Chondrocyte (in vitro differentiated cells): ENCODE data around the gene ATP6AP1. TPM values are rescaled to one million over a fixed set of nuclear protein-coding genes. Genes with fewer than 3 reads are reported as not detected.

Experiments used
- DNase-seq: peaks from one replicate; pipeline ENCODE4 v3.0.0; 2021; ENCODE audit warnings: mixed read lengths, low spot score
- H3K27ac Mint-ChIP-seq: one replicate; pipeline ENCODE4 v1.8.0; 2021; ENCODE audit warnings: mild to moderate bottlenecking, moderate library complexity, mixed read lengths; ENCODE audit not compliant: unreplicated experiment
- H3K27me3 Mint-ChIP-seq: 2 replicates; pipeline ENCODE4 v1.8.0; 2021; ENCODE audit warnings: low read depth, mixed read lengths
- H3K36me3 Mint-ChIP-seq: 2 replicates; pipeline ENCODE4 v1.8.0; 2021; ENCODE audit warnings: low read depth, mixed read lengths
- H3K4me1 Mint-ChIP-seq: 2 replicates; pipeline ENCODE4 v1.8.0; 2021; ENCODE audit warnings: low read depth, mild to moderate bottlenecking, mixed read lengths
- H3K4me3 Mint-ChIP-seq: one replicate; pipeline ENCODE4 v1.8.0; 2021; ENCODE audit warnings: mild to moderate bottlenecking, moderate library complexity, mixed read lengths; ENCODE audit not compliant: unreplicated experiment
- H3K9me3 Mint-ChIP-seq: 2 replicates; pipeline ENCODE4 v1.8.0; 2021; ENCODE audit warnings: low read depth, mixed read lengths
- CTCF ChIP-seq: fragments of 200-600 bp; sonication (generic); IDR thresholded peaks from 2 replicates; pipeline ENCODE4 v1.5.0; 2021; ENCODE audit warnings: antibody characterized with exemption, mild to moderate bottlenecking, moderate library complexity
- total RNA-seq: library from RNA; stranded (reverse); gene quantifications from 3 replicates; pipeline ENCODE4 v1.2.1, GENCODE V29; 2021

The ATP6AP1 gene
- total RNA-seq, 1 donor from 2014 or later, result 136 TPM

- peak; percentile 75 for DNase-seq
- no peak for TF ChIP-seq CTCF
- peak within 1 kb of the TSS; percentile 95 for H3K27ac Mint-ChIP-seq
- no peaks in the 10 kb centered on the region for H3K27me3 Mint-ChIP-seq
- peaks cover 14% of the 10 kb centered on the region for H3K4me1 Mint-ChIP-seq
- H3K9me3 Mint-ChIP-seq, result no peaks in the 10 kb centered on the region
- H3K4me3 Mint-ChIP-seq, result peak within 1 kb of the TSS; percentile 69
- H3K36me3 Mint-ChIP-seq, result peaks cover 7% of the 10 kb centered on the region
These were observed 15.7 kb downstream of the ATP6AP1 start, which contains the start of gene FAM50A for GRCh38 chrX:154443992-154444754. Gene FAM50A, plus strand, starts transcription at chrX:154444141. Its CDS starts 95 bp downstream, at chrX:154444236.

GRCh38 chrX:154444755-154445246 is 16.3 kb downstream of the ATP6AP1 start:
- Mint-ChIP-seq H3K27ac (peak overlapping the region; percentile 61), H3K9me3 (no peaks in the 10 kb centered on the region), H3K4me1 (peaks cover 14% of the 10 kb centered on the region), H3K4me3 (peak overlapping the region; percentile 62), H3K36me3 (peaks cover 7% of the 10 kb centered on the region), H3K27me3 (no peaks in the 10 kb centered on the region)
- DNase-seq, result peak; percentile 88
- no peak for TF ChIP-seq CTCF

GRCh38 chrX:154445776-154446175 is 17.3 kb downstream of the ATP6AP1 start:
- Mint-ChIP-seq H3K36me3 (peaks cover 7% of the 10 kb centered on the region), H3K9me3 (no peaks in the 10 kb centered on the region), H3K4me1 (peaks cover 14% of the 10 kb centered on the region), H3K4me3 (no peak overlapping the region), H3K27ac (no peak overlapping the region), H3K27me3 (no peaks in the 10 kb centered on the region)
- no peak for TF ChIP-seq CTCF
- no peak for DNase-seq

GRCh38 chrX:154446430-154446829 is 18.0 kb downstream of the ATP6AP1 start:
- Mint-ChIP-seq H3K9me3 (no peaks in the 10 kb centered on the region), H3K4me1 (peaks cover 14% of the 10 kb centered on the region), H3K4me3 (no peak overlapping the region), H3K36me3 (peaks cover 7% of the 10 kb centered on the region), H3K27ac (no peak overlapping the region), H3K27me3 (no peaks in the 10 kb centered on the region)
- TF ChIP-seq CTCF, result no peak
- DNase-seq, result no peak

- H3K27ac Mint-ChIP-seq, result no peak overlapping the region
- H3K27me3 Mint-ChIP-seq, result no peaks in the 10 kb centered on the region
- peaks cover 12% of the 10 kb centered on the region for H3K4me1 Mint-ChIP-seq
- no peak overlapping the region for H3K4me3 Mint-ChIP-seq
- no peak for TF ChIP-seq CTCF
- peaks cover 11% of the 10 kb centered on the region for H3K36me3 Mint-ChIP-seq
- no peaks in the 10 kb centered on the region for H3K9me3 Mint-ChIP-seq
- no peak for DNase-seq
These were observed 20.0 kb downstream of the ATP6AP1 start for GRCh38 chrX:154448484-154448883.
